Esophagus squamous epithelium (tissue), 5 donors: ENCODE measurements around the gene CYP3A5. TPM values are rescaled to one million over a fixed set of nuclear protein-coding genes. Genes with fewer than 3 reads are reported as not detected.

Experiments
- DNase-seq: peaks from one replicate; lab custom pipeline; 2025; lab: John Stamatoyannopoulos, UW
- H3K27ac ChIP-seq, 4 donors: fragments of 200-600 bp; sonication (generic); one replicate each; pipeline ENCODE4 v1.5.1; 2016 to 2019; ENCODE audit warnings: mild to moderate bottlenecking in 1 of 4
- H3K27me3 ChIP-seq, 4 donors: fragments of 200-600 bp; sonication (generic); 1 replicate in 3 of 4; 2 replicates in 1 of 4; pipeline versions ENCODE4 v1.5.1 to v1.6.0; 2017 to 2021; ENCODE audit warnings: antibody characterized with exemption in 1 of 4
- H3K36me3 ChIP-seq, 3 donors: fragments of 200-600 bp; sonication (generic); one replicate each; pipeline ENCODE4 v1.5.1; 2016 to 2019
- H3K4me1 ChIP-seq, 3 donors: fragments of 200-600 bp; sonication (generic); one replicate each; pipeline ENCODE4 v1.5.1; 2017 to 2019
- H3K4me3 ChIP-seq, 4 donors: fragments of 200-600 bp; sonication (generic); 1 replicate in 3 of 4; 2 replicates in 1 of 4; pipeline ENCODE4 v1.5.1; 2016 to 2019; ENCODE audit warnings: mild to moderate bottlenecking in 2 of 4, moderate library complexity in 1 of 4
- H3K9me3 ChIP-seq, 3 donors: fragments of 200-600 bp; sonication (generic); one replicate each; pipeline ENCODE4 v1.5.1; 2016 to 2019
- CTCF ChIP-seq, 6 experiments: fragments of 450-650 bp in 4 of 6; fragments of 200-600 bp in 2 of 6; sonication (generic) in 2 of 6; IDR thresholded peaks; one replicate each; pipeline ENCODE4 v1.5.1; 2016 to 2019; ENCODE audit warnings: antibody characterized with exemption in 6 of 6, mild to moderate bottlenecking in 4 of 6, moderate library complexity in 4 of 6
- POLR2A ChIP-seq, 4 donors: fragments of 450-650 bp; IDR thresholded peaks; one replicate each; pipeline ENCODE4 v1.6.1; 2017; ENCODE audit warnings: antibody characterized with exemption in 4 of 4, mild to moderate bottlenecking in 4 of 4, moderate library complexity in 3 of 4
- WGBS, 2 donors: methylation state at CpG; one replicate each; pipeline ENCODE4 v1.1.5; 2018; 5-methylcytosine and 5-hydroxymethylcytosine counted together
- intact Hi-C: fragments of 100-400 bp; cut with DNase I; formaldehyde crosslinking; loops from one replicate; pipeline ENCODE4 v1.15.0; 2022
- total RNA-seq, 4 donors: library from RNA; depleted of rRNA; stranded (reverse); fragments of >200 nt; gene quantifications; one replicate each; pipeline ENCODE4 v1.1.0, GENCODE V29; 2016
- donor health status: DM: yes; HTN: yes; CAD: no.

CYP3A5 gene
- total RNA-seq, 4 donors from 2014 or later = 34.5 to 99.8 (median 79.1) TPM

GRCh38 chr7:99616359-99617191, 63.2 kb downstream of the CYP3A5 start, which contains the start of gene ZSCAN25:
Gene ZSCAN25 (plus strand): TSS chr7:99616946. CDS start chr7:99619607, 2,661 bp downstream.
- Histone ChIP-seq H3K36me3 (peaks cover 4 to 34% (median 10%) of the 10 kb centered on the region in 3 donors), H3K27ac (peak within 1 kb of the TSS; percentile 85 to 94 (median 90)), H3K9me3 (no peaks in the 10 kb centered on the region), H3K4me1 (peaks cover 13 to 25% (median 19%) of the 10 kb centered on the region in 3 donors), H3K4me3 (peak within 1 kb of the TSS; percentile 70 to 99 (median 73)), H3K27me3 (no peaks in the 10 kb centered on the region)
- DNase-seq = peak; percentile 40
- intact Hi-C loops = no loop called here
- WGBS, 2 donors = 0 to 2% methylated on average over 11 to 16 of the region's 60 CpGs
- TF ChIP-seq POLR2A (IDR thresholded peaks at IDR 0.05) (peak in 2 of 4 donors; percentile 54 to 56), CTCF (IDR thresholded peaks at IDR 0.05) (peak in 4 of 6 experiments; percentile 4 to 31 (median 12))

GRCh38 chr7:99615989-99616358, 63.8 kb downstream of the CYP3A5 start:
- H3K4me1 ChIP-seq = peaks cover 13 to 25% (median 19%) of the 10 kb centered on the region in 3 donors
- H3K27me3 ChIP-seq = no peaks in the 10 kb centered on the region
- intact Hi-C loops = no loop called here
- H3K4me3 ChIP-seq = peak overlapping the region in 3 of 4 donors; percentile 71 to 99 (median 75)
- H3K27ac ChIP-seq = peak overlapping the region in 2 of 4 donors; percentile 90 to 94
- 83 to 87% methylated on average over 5 of the region's 5 CpGs for WGBS, 2 donors
- TF ChIP-seq POLR2A (IDR thresholded peaks at IDR 0.05) (no peak), CTCF (IDR thresholded peaks at IDR 0.05) (no peak)
- peaks cover 0 to 28% (median 6%) of the 10 kb centered on the region in 3 donors for H3K36me3 ChIP-seq
- DNase-seq = no peak
- H3K9me3 ChIP-seq = no peaks in the 10 kb centered on the region

- Histone ChIP-seq H3K36me3 (peaks cover 0 to 13% (median 0%) of the 10 kb centered on the region in 3 donors), H3K4me3 (no peak overlapping the region), H3K27me3 (no peaks in the 10 kb centered on the region), H3K9me3 (no peaks in the 10 kb centered on the region), H3K27ac (no peak overlapping the region), H3K4me1 (peaks cover 13 to 25% (median 19%) of the 10 kb centered on the region in 3 donors)
- 57 to 73% methylated on average over 2 to 3 of the region's 3 CpGs for WGBS, 2 donors
- intact Hi-C loops = no loop called here
- TF ChIP-seq POLR2A (IDR thresholded peaks at IDR 0.05) (no peak), CTCF (IDR thresholded peaks at IDR 0.05) (no peak)
- no peak for DNase-seq
Measured at GRCh38 chr7:99614495-99614894, 65.3 kb downstream of the CYP3A5 start.

GRCh38 chr7:99607548-99607947, 72.2 kb downstream of the CYP3A5 start:
- DNase-seq = no peak
- H3K27me3 ChIP-seq = no peaks in the 10 kb centered on the region
- no peaks in the 10 kb centered on the region for H3K36me3 ChIP-seq
- no peak overlapping the region for H3K27ac ChIP-seq
- intact Hi-C loops = no loop called here
- no peak overlapping the region for H3K4me3 ChIP-seq
- no peaks in the 10 kb centered on the region for H3K4me1 ChIP-seq
- 78 to 80% methylated on average over 9 of the region's 9 CpGs for WGBS, 2 donors
- TF ChIP-seq CTCF (IDR thresholded peaks at IDR 0.05) = no peak
- no peak for TF ChIP-seq POLR2A (IDR thresholded peaks at IDR 0.05)
- H3K9me3 ChIP-seq = no peaks in the 10 kb centered on the region

GRCh38 chr7:99606531-99606930, 73.3 kb downstream of the CYP3A5 start:
- Histone ChIP-seq H3K27ac (no peak overlapping the region), H3K4me1 (no peaks in the 10 kb centered on the region), H3K4me3 (no peak overlapping the region), H3K9me3 (no peaks in the 10 kb centered on the region), H3K36me3 (no peaks in the 10 kb centered on the region), H3K27me3 (no peaks in the 10 kb centered on the region)
- intact Hi-C loops = no loop called here
- WGBS, 2 donors = 79 to 84% methylated on average over 6 to 8 of the region's 8 CpGs
- TF ChIP-seq POLR2A (IDR thresholded peaks at IDR 0.05) = no peak
- no peak for TF ChIP-seq CTCF (IDR thresholded peaks at IDR 0.05)
- DNase-seq = no peak
